Skeletal muscle tissue (tissue), 4 donors: ENCODE results near the gene RARS1. TPM values are rescaled to one million over a fixed set of nuclear protein-coding genes. Genes with fewer than 3 reads are reported as not detected.
A peak's percentile ranks its signal among the peaks of the same experiment; 100 is the strongest.
"Not testable (repeated sequence)": the region's sequence is repeated elsewhere in the genome, so short reads cannot be mapped to it uniquely, and the experiment has no call there.

Experiments
- H3K27ac ChIP-seq: one replicate; pipeline ENCODE4 v1.7.0; 2013; ENCODE audit warnings: mild to moderate bottlenecking, low read depth, low read length, inconsistent platforms
- H3K27me3 ChIP-seq, 3 donors: one replicate each; pipeline ENCODE4 v1.7.0; 2013; ENCODE audit warnings: low read length in 3 of 3; ENCODE audit not compliant: control insufficient read depth in 3 of 3, insufficient read depth in 3 of 3
- H3K36me3 ChIP-seq, 3 donors: one replicate each; pipeline ENCODE4 v1.7.0; 2013; ENCODE audit warnings: low read length in 3 of 3; ENCODE audit not compliant: control insufficient read depth in 3 of 3, insufficient read depth in 3 of 3
- H3K4me1 ChIP-seq, 3 donors: one replicate each; pipeline ENCODE4 v1.7.0; 2013; ENCODE audit warnings: low read length in 3 of 3, mild to moderate bottlenecking in 3 of 3; ENCODE audit not compliant: control insufficient read depth in 3 of 3, insufficient read depth in 3 of 3
- H3K4me3 ChIP-seq, 3 donors: one replicate each; pipeline ENCODE4 v1.7.0; 2013; ENCODE audit warnings: low read length in 3 of 3
- H3K9ac ChIP-seq, 3 donors: one replicate each; pipeline ENCODE4 v1.7.0; 2013; ENCODE audit warnings: low read length in 3 of 3, mild to moderate bottlenecking in 3 of 3, moderate library complexity in 2 of 3, low read depth in 1 of 3
- H3K9me3 ChIP-seq, 3 donors: one replicate each; pipeline ENCODE4 v1.7.0; 2013; ENCODE audit warnings: low read length in 3 of 3; ENCODE audit not compliant: control insufficient read depth in 3 of 3
- total RNA-seq: library from RNA; depleted of rRNA; stranded (reverse); fragments of >200 nt; gene quantifications from one replicate; pipeline ENCODE4 v1.2.3, GENCODE V29; 2014
- donor health status: Osteomylitis.

The RARS1 gene
- total RNA-seq, 1 donor from 2014 or later, result 124 TPM

DNA sequence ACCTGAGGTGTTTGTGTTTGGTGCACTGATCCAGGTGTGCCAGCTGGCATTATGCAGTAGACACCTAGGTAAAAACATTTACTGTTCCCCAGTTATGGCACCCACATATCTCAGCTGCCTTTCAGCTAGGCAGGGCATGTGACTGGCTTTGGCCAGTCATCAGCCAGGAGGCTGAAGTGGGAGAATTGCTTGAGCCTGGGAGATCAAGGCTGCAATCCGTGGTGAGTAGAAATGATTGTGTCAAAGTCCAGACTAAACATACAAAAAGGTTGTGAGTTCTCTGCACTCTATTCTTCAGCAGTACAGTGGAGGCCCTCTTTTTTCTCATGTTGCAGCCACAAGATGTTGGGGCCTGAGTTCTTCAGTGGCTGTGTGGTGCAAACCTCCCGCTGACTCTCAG is 39.6 kb downstream of the RARS1 start:
- peaks cover 0 to 3% (median 0%) of the 10 kb centered on the region in 3 donors for H3K36me3 ChIP-seq
- H3K4me1 ChIP-seq, result peaks cover 3 to 5% (median 5%) of the 10 kb centered on the region in 3 donors
- peaks cover 0 to 3% (median 2%) of the 10 kb centered on the region in 3 donors for H3K9me3 ChIP-seq
- H3K9ac ChIP-seq, result no peak overlapping the region
- H3K27ac ChIP-seq, result no peak overlapping the region
- H3K4me3 ChIP-seq, result no peak overlapping the region
- H3K27me3 ChIP-seq, result peaks cover 16 to 24% (median 20%) of the 10 kb centered on the region in 3 donors

DNA sequence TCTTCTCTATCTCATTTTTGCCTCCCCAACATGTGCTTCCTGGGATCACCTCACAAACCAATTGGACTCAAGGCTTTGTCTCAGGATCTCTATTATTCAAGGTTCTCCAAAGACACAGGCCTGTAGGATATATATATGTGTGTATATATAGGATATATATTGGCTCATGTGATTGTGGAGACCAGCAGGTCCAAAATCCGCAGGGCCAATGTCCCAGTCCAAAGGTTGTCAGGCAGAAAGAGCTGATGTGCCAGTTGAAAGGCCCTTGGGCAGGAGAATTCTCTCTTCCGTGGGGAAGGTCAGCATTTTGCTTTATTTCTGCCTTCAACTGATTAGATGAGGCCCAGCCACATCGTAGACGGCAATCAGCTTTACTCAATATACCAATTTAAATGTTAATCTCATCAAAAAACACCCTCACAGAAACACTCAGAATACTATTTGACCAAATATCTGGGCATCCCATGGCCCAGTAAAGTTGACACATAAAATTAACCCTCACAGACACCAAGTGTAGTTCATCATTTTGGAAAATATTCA is 41.6 kb downstream of the RARS1 start:
- Histone ChIP-seq H3K4me3 (no peak overlapping the region), H3K27ac (no peak overlapping the region), H3K4me1 (peaks cover 3 to 5% (median 5%) of the 10 kb centered on the region in 3 donors), H3K27me3 (peaks cover 24 to 38% (median 36%) of the 10 kb centered on the region in 3 donors), H3K9me3 (peaks cover 0 to 3% (median 2%) of the 10 kb centered on the region in 3 donors), H3K9ac (no peak overlapping the region), H3K36me3 (no peaks in the 10 kb centered on the region)

DNA sequence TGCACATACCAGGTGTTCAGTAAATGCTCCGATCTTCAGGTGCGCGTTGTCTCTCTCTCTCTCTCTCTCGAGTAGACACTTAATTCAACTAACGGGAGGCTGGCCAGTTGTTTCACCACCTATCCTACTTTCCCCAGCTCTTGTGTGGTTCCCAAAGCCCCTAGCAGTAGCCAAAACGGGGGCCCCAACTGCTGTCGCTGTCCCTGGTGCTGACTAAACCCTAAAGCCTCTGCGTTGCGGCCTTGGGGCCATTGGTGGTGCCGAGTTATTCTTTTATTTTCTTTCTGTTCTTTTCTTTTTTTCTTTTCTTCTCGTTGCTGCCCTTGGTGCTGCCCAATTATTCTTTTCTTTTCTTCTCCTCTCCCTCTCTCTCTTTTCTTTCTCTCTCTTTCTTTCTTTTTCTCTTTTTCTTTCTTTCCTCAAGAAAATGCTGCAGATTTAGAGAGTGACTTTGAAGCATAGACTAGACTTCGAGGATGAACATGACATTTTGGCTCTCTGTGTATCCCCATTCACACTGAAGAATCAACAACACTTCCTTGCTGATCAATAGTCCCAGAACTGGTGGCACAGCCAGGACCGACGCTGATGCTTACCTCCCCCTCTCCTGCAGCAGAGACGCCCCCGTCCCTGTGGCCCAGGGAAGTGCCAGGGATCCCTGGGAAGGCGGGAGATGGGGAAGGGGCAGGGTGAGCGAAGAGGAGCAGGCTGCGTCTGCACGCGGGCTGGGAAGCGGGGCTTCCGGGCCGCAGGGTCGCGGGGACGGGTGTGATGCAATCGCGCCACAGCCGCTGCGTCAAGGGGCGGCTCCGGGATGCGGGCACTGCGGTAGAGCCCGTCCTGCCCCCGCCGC is 42.5 kb downstream of the RARS1 start, which contains the start of gene FBLL1:
TSS of gene FBLL1 (plus strand) at position 785 of the 853 bp plus-strand sequence. CDS start 200 bp downstream, outside the sequence.
- no peak within 1 kb of the TSS for H3K9ac ChIP-seq
- no peaks in the 10 kb centered on the region for H3K36me3 ChIP-seq
- peak within 1 kb of the TSS in 2 of 3 donors; percentile 45 to 49 for H3K4me3 ChIP-seq
- H3K9me3 ChIP-seq, result peaks cover 0 to 3% (median 2%) of the 10 kb centered on the region in 3 donors
- peaks cover 24 to 38% (median 36%) of the 10 kb centered on the region in 3 donors for H3K27me3 ChIP-seq
- H3K4me1 ChIP-seq, result peaks cover 3 to 5% (median 5%) of the 10 kb centered on the region in 3 donors
- no peak within 1 kb of the TSS for H3K27ac ChIP-seq

DNA sequence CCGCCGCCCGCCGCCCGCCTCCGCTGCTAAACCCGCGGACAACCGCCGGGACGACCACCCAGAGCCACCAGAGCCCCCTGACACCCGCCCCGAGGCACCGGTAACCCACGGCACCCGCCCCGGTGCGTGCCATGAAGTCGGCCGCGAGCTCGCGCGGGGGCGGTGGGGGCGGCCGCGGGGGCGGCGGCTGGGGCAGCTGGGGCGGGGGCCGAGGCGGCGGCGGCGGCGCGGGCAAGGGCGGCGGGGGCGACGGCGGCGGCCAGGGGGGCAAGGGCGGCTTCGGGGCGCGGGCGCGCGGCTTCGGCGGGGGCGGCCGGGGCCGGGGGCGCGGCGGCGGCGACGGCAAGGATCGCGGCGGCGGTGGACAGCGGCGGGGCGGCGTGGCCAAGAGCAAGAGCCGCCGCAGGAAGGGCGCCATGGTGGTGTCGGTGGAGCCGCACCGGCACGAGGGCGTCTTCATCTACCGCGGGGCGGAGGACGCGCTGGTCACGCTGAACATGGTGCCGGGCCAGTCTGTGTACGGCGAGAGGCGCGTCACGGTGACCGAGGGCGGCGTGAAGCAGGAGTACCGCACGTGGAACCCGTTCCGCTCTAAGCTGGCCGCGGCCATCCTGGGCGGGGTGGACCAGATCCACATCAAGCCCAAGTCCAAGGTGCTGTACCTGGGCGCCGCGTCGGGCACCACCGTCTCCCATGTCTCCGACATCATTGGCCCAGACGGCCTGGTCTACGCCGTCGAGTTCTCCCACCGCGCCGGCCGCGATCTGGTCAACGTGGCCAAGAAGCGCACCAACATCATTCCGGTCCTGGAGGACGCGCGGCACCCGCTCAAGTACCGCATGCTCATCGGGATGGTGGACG is 43.3 kb downstream of the RARS1 start:
- H3K9me3 ChIP-seq, result peaks cover 0 to 3% (median 2%) of the 10 kb centered on the region in 3 donors
- H3K27ac ChIP-seq, result no peak overlapping the region
- no peaks in the 10 kb centered on the region for H3K36me3 ChIP-seq
- peak overlapping the region in 2 of 3 donors; percentile 36 to 45 for H3K4me3 ChIP-seq
- peaks cover 24 to 38% (median 37%) of the 10 kb centered on the region in 3 donors for H3K27me3 ChIP-seq
- H3K9ac ChIP-seq, result no peak overlapping the region
- peaks cover 3 to 5% (median 5%) of the 10 kb centered on the region in 3 donors for H3K4me1 ChIP-seq

DNA sequence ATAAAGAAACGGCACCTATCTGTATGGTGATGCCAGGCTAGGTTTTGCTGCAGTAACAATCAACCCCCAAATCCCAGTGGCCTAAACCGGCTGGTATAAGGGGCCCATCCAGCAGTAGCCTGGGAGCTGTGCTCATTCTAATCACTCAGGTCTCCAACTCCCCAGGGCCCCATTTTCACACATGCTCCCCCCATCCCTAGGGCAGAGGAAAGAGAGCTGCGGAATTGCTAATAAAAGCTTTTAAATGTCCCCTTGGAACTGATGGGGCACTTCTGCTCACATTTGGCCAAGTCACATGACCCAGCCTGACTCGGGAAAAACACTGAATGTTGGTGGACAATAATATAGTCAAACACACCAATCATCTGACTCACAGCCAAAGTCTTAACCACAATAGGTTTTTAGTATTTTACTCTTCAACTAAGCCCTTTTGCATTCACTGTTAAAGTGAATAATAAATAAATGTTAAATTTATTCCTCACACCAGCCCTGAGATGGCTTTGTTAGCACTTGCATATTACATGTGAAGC is 44.4 kb downstream of the RARS1 start:
- Histone ChIP-seq H3K4me3 (no peak overlapping the region), H3K36me3 (no peaks in the 10 kb centered on the region), H3K4me1 (peaks cover 3 to 5% (median 5%) of the 10 kb centered on the region in 3 donors), H3K9ac (no peak overlapping the region), H3K27me3 (peaks cover 24 to 41% (median 38%) of the 10 kb centered on the region in 3 donors), H3K27ac (no peak overlapping the region), H3K9me3 (peaks cover 0 to 3% (median 2%) of the 10 kb centered on the region in 3 donors)

DNA sequence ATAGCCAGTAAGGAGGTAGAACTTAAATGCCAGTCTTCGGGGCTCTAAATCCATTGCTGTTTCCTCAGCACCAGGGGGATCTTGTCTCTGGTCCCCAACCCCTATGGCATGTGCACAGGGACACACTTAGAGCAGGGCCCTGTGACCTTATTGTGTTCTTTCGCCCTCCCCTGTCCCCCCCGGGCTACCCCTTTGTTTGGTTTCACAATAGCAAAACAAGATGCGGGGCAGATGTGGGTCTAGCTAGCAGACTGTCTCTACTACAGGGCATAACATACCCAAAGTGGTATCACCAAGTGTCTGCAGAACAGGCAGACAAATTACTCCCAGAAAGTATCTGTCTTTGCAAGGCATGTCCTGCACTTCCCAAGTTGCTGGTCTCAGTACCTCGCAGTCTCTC is 44.9 kb downstream of the RARS1 start:
- peaks cover 0 to 3% (median 2%) of the 10 kb centered on the region in 3 donors for H3K9me3 ChIP-seq
- H3K4me1 ChIP-seq, result peaks cover 3 to 5% (median 5%) of the 10 kb centered on the region in 3 donors
- no peak overlapping the region for H3K27ac ChIP-seq
- peaks cover 24 to 41% (median 38%) of the 10 kb centered on the region in 3 donors for H3K27me3 ChIP-seq
- H3K36me3 ChIP-seq, result no peaks in the 10 kb centered on the region
- no peak overlapping the region for H3K9ac ChIP-seq
- no peak overlapping the region for H3K4me3 ChIP-seq

DNA sequence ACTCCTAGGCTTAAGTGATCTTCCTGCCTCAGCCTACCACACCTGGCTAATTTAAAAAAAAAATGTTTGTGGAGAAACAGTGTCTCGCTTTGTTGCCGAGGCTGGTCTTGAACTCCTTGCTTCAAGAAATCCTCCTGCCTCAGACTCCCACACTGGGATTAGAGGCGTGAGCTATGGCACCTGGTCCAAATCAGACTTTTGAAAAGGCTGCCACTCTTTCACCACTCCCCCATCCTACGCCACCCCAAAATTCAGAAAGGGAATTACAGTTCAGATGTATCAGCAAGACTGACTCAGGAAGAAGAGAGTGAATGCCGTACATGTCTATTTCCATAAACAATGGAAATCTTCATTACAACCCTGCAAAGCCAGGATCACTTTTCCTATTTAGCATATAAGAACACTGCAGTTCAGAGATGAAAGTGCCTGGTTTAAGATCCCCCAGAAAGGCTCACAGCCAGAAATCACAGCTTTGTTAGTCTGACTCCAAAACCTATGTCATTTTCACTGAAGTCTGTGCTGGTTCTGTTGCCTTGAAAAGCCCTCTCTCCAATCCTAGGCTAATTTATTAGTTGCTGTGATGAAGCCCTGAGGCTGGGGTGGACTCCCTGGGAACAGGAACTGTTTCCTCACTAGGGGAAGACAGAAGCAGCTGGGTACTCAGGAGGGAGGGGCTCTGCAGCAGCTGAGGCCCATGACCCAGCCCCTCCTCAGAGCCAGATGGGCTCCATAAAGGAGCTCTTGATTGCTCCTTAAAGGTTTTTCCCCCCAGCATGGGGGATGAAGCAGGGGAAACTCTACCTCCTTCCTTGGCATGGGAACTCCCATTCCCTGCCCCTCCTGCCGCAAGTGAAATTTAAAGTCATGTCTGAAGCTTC is 46.0 kb downstream of the RARS1 start:
- Histone ChIP-seq H3K27ac (no peak overlapping the region), H3K27me3 (peaks cover 24 to 41% (median 38%) of the 10 kb centered on the region in 3 donors), H3K36me3 (no peaks in the 10 kb centered on the region), H3K4me3 (no peak overlapping the region), H3K9ac (no peak overlapping the region), H3K4me1 (peaks cover 3 to 5% (median 5%) of the 10 kb centered on the region in 3 donors), H3K9me3 (peaks cover 0 to 3% (median 2%) of the 10 kb centered on the region in 3 donors)

DNA sequence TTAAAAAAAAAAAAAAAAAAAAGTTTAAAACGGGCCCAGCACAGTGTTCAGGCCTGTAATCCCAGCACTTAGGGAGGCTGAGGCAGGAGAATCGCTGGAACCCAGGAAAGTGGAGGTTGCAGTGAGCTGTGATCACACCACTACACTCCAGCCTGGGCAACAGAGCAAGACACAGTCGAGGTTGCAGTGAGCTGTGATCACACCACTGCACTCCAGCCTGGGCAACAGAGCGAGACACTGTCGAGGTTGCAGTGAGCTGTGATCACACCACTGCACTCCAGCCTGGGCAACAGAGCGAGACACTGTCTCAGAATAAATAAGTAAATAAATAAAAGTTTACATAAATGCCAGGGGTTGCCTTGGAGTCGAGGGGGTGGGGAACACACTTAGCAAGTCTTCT is 48.1 kb downstream of the RARS1 start:
- not testable (repeated sequence) for H3K36me3 ChIP-seq, H3K4me1 ChIP-seq, H3K27ac ChIP-seq, H3K9me3 ChIP-seq, H3K9ac ChIP-seq, H3K4me3 ChIP-seq
- H3K27me3 ChIP-seq, result peaks cover 21 to 34% (median 27%) of the 10 kb centered on the region in 3 donors

DNA sequence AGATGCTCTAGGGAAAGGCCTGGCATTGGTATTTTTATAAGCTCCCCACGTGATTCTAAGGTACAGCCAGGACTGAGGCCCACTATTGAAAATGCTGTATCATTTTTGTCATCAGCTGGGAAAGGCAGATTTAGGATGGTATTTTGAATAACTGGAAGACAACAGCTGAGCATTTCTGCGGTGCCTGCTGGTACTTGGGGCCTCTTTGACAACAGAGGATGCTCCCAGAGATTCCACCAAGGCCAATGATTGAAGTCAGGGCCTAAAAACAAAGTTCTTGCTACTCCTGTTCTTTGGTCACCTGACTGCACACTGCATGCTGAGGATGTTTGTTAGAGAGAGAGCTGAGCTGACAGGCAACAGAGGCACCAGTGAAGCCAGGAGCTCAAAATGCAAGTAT is 50.9 kb downstream of the RARS1 start:
- Histone ChIP-seq H3K9ac (no peak overlapping the region), H3K36me3 (no peaks in the 10 kb centered on the region), H3K4me3 (no peak overlapping the region), H3K27ac (no peak overlapping the region), H3K4me1 (no peaks in the 10 kb centered on the region), H3K27me3 (peaks cover 0 to 12% (median 1%) of the 10 kb centered on the region in 3 donors), H3K9me3 (no peaks in the 10 kb centered on the region)
